Brain microvascular endothelial cell (primary cell): ENCODE measurements around the gene KCNG1.
A peak's percentile ranks its signal among the peaks of the same experiment; 100 is the strongest.

Experiments used
- DNase-seq: peaks from one replicate; pipeline ENCODE4 v3.0.0-alpha.2; 2020
- H3K27ac ChIP-seq: fragments of 250-450 bp; sonication (Bioruptor Pico); 2 replicates; pipeline ENCODE4 v1.5.1; 2020; ENCODE audit warnings: mild to moderate bottlenecking, moderate library complexity
- H3K27me3 ChIP-seq: fragments of 250-450 bp; sonication (Bioruptor Pico); replicated peaks from 2 replicates; pipeline ENCODE4 v1.5.1; 2020; ENCODE audit warnings: mild to moderate bottlenecking
- H3K36me3 ChIP-seq: fragments of 250-450 bp; sonication (Bioruptor Pico); replicated peaks from 2 replicates; pipeline ENCODE4 v1.5.1; 2020; ENCODE audit warnings: mild to moderate bottlenecking
- H3K4me3 ChIP-seq: 2 replicates; pipeline ENCODE4 v1.5.1; 2011; ENCODE audit warnings: low read depth, mild to moderate bottlenecking, control low read depth, low read length, moderate library complexity
- CTCF ChIP-seq: IDR thresholded peaks from 2 replicates; pipeline ENCODE4 v1.5.1; 2011; ENCODE audit warnings: low read depth, mild to moderate bottlenecking, moderate library complexity, low read length, control low read depth, inconsistent platforms; ENCODE audit errors: missing control alignments
- in situ Hi-C: cut with HindIII; loops from 2 replicates; pipeline ENCODE4 v1.10.0; 2017; ENCODE audit warnings: low sequenced_read_pairs, low pct_ligation_motif_present

Gene KCNG1

GRCh38 chr20:50995506-50995905 lies 27.4 kb downstream of the KCNG1 start:
- H3K4me3 ChIP-seq = no peak overlapping the region
- no peak for DNase-seq
- in situ Hi-C loops = loop anchor here (25.0 kb wide), 1 partner anchor 317 kb away; no protein-coding TSS in a partner anchor
- H3K36me3 ChIP-seq = no peaks in the 10 kb centered on the region
- no peaks in the 10 kb centered on the region for H3K27me3 ChIP-seq
- TF ChIP-seq CTCF = no peak
- no peak overlapping the region for H3K27ac ChIP-seq

DNA sequence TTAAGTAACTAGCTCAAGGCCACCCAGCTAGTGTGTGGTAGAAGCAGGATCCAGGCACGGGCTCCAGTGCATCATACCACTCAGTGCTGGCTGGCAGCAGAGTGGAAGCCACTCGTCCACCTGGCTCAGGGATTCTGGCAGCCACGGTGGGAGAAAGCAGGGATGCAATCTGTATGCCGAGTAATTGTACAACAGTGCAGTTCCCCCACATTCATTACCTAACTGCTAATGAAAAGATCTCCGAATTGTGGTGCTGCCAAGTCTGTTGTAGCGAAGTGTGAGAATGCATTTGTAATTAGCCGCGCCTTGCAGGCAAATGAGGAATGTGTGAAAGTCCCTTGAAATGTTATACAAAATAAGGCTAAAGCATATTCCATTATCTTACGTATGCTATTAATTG lies 29.0 kb downstream of the KCNG1 start:
- Histone ChIP-seq H3K4me3 (no peak overlapping the region), H3K27ac (no peak overlapping the region), H3K36me3 (no peaks in the 10 kb centered on the region), H3K27me3 (no peaks in the 10 kb centered on the region)
- no peak for DNase-seq
- no peak for TF ChIP-seq CTCF
- in situ Hi-C loops = loop anchor here (25.0 kb wide), 1 partner anchor 318 kb away; no protein-coding TSS in a partner anchor

GRCh38 chr20:50992733-50993457 lies 30.0 kb downstream of the KCNG1 start:
- TF ChIP-seq CTCF = peak; percentile 84
- Histone ChIP-seq H3K36me3 (no peaks in the 10 kb centered on the region), H3K4me3 (no peak overlapping the region), H3K27me3 (no peaks in the 10 kb centered on the region), H3K27ac (no peak overlapping the region)
- peak; percentile 85 for DNase-seq
- in situ Hi-C loops = loop anchor here (25.0 kb wide), 1 partner anchor 319 kb away; no protein-coding TSS in a partner anchor

DNA sequence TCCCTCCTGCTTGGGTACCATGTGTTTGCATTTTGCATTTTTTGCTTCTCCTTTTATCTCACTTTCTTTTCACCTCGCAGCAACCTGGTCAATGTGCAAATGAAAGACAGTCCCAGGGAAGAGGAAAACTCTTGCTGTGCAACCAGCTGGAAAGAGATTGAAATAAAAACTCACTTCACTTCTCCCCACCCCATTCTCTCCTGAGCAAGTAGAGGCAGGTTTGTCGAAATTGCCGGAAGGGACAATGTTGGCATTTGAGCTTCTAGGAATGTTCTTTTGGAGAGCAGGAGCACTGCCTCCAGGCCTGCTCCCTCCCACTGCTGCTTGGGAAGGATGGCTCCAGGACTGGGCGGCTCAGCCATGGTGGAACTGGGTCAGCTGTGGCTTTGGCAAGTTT lies 30.6 kb downstream of the KCNG1 start:
- no peaks in the 10 kb centered on the region for H3K36me3 ChIP-seq
- in situ Hi-C loops = loop anchor here (25.0 kb wide), 1 partner anchor 320 kb away; no protein-coding TSS in a partner anchor
- no peaks in the 10 kb centered on the region for H3K27me3 ChIP-seq
- no peak for DNase-seq
- no peak overlapping the region for H3K4me3 ChIP-seq
- TF ChIP-seq CTCF = no peak
- no peak overlapping the region for H3K27ac ChIP-seq

GRCh38 chr20:50991076-50991475 lies 31.8 kb downstream of the KCNG1 start:
- DNase-seq = no peak
- in situ Hi-C loops = loop anchor here (25.0 kb wide), 1 partner anchor 321 kb away; no protein-coding TSS in a partner anchor
- H3K27ac ChIP-seq = no peak overlapping the region
- no peak for TF ChIP-seq CTCF
- no peaks in the 10 kb centered on the region for H3K36me3 ChIP-seq
- no peak overlapping the region for H3K4me3 ChIP-seq
- no peaks in the 10 kb centered on the region for H3K27me3 ChIP-seq
